Naive thymus-derived CD8-positive, alpha-beta T cell (primary cell): ENCODE data around the gene SMG7. TPM values are rescaled to one million over a fixed set of nuclear protein-coding genes. Genes with fewer than 3 reads are reported as not detected.
"Not testable (repeated sequence)": the region's sequence is repeated elsewhere in the genome, so short reads cannot be mapped to it uniquely, and the experiment has no call there.

Source experiments
- ATAC-seq, 2 donors: fragments of 150-1000 bp; cut with Tn5 transposase in 1 of 2; sonication (Bioruptor Pico), chemical (Tn5 transposase) in 1 of 2; 1 replicate in 1 of 2; 2 replicates in 1 of 2; pipeline ENCODE4 v1.10.0; 2021; ENCODE audit warnings: mild to moderate bottlenecking in 2 of 2, moderate library complexity in 2 of 2
- POLR2A ChIA-PET: fragments of 350-600 bp; sonication (Branson Sonifier 250); formaldehyde crosslinking; loops from one replicate; lab custom pipeline; 2021; ENCODE audit warnings: antibody characterized with exemption; lab: Charles Lee
- DNase-seq, 10 donors: peaks; one replicate each; pipeline versions ENCODE4 v3.0.0 to v3.0.0-alpha.2; 2020 to 2022
- H3K27ac Mint-ChIP-seq, 10 donors: one replicate each; pipeline ENCODE4 v1.8.0; 2020 to 2022; ENCODE audit warnings: mild to moderate bottlenecking in 10 of 10, mixed read lengths in 10 of 10, moderate library complexity in 4 of 10, inconsistent platforms in 1 of 10
- H3K27me3 Mint-ChIP-seq, 5 donors: one replicate each; pipeline ENCODE4 v1.8.0; 2021 to 2022; ENCODE audit warnings: mixed read lengths in 5 of 5
- H3K36me3 Mint-ChIP-seq, 3 donors: one replicate each; pipeline ENCODE4 v1.8.0; 2020 to 2022; ENCODE audit warnings: mixed read lengths in 3 of 3, mild to moderate bottlenecking in 2 of 3, inconsistent platforms in 1 of 3
- H3K4me1 Mint-ChIP-seq, 4 donors: one replicate each; pipeline ENCODE4 v1.8.0; 2021 to 2022; ENCODE audit warnings: mixed read lengths in 4 of 4
- H3K4me3 Mint-ChIP-seq, 10 donors: one replicate each; pipeline ENCODE4 v1.8.0; 2020 to 2022; ENCODE audit warnings: mild to moderate bottlenecking in 10 of 10, mixed read lengths in 10 of 10, moderate library complexity in 6 of 10, inconsistent platforms in 1 of 10
- H3K9me3 Mint-ChIP-seq, 9 donors: one replicate each; pipeline ENCODE4 v1.8.0; 2020 to 2022; ENCODE audit warnings: mixed read lengths in 9 of 9, mild to moderate bottlenecking in 3 of 9, inconsistent platforms in 1 of 9, moderate library complexity in 1 of 9
- polyA plus RNA-seq, 3 donors: library from polyadenylated mRNA; unstranded; fragments of 300-500 nt; fragmentation: Illumina TruSeq; gene quantifications; one replicate each; pipeline ENCODE4 v1.2.3, GENCODE V29; 2021
- total RNA-seq, 8 experiments: library from RNA in 2 of 8; stranded (reverse) in 2 of 8; gene quantifications; one replicate each; pipeline ENCODE4 v1.2.3 and lab custom pipeline; 2021 to 2026

The SMG7 gene, protein sequence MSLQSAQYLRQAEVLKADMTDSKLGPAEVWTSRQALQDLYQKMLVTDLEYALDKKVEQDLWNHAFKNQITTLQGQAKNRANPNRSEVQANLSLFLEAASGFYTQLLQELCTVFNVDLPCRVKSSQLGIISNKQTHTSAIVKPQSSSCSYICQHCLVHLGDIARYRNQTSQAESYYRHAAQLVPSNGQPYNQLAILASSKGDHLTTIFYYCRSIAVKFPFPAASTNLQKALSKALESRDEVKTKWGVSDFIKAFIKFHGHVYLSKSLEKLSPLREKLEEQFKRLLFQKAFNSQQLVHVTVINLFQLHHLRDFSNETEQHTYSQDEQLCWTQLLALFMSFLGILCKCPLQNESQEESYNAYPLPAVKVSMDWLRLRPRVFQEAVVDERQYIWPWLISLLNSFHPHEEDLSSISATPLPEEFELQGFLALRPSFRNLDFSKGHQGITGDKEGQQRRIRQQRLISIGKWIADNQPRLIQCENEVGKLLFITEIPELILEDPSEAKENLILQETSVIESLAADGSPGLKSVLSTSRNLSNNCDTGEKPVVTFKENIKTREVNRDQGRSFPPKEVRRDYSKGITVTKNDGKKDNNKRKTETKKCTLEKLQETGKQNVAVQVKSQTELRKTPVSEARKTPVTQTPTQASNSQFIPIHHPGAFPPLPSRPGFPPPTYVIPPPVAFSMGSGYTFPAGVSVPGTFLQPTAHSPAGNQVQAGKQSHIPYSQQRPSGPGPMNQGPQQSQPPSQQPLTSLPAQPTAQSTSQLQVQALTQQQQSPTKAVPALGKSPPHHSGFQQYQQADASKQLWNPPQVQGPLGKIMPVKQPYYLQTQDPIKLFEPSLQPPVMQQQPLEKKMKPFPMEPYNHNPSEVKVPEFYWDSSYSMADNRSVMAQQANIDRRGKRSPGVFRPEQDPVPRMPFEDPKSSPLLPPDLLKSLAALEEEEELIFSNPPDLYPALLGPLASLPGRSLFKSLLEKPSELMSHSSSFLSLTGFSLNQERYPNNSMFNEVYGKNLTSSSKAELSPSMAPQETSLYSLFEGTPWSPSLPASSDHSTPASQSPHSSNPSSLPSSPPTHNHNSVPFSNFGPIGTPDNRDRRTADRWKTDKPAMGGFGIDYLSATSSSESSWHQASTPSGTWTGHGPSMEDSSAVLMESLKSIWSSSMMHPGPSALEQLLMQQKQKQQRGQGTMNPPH
- 10 to 100 TPM; 59.5 to 60.0 TPM for total RNA-seq
- polyA plus RNA-seq, result 10 to 100 TPM; 14.8 to 29.2 (median 27.1) TPM
- total RNA-seq (lab: John Stamatoyannopoulos, UW), result 28.2 to 53.1 (median 38.2) reads per million in 6 experiments

DNA sequence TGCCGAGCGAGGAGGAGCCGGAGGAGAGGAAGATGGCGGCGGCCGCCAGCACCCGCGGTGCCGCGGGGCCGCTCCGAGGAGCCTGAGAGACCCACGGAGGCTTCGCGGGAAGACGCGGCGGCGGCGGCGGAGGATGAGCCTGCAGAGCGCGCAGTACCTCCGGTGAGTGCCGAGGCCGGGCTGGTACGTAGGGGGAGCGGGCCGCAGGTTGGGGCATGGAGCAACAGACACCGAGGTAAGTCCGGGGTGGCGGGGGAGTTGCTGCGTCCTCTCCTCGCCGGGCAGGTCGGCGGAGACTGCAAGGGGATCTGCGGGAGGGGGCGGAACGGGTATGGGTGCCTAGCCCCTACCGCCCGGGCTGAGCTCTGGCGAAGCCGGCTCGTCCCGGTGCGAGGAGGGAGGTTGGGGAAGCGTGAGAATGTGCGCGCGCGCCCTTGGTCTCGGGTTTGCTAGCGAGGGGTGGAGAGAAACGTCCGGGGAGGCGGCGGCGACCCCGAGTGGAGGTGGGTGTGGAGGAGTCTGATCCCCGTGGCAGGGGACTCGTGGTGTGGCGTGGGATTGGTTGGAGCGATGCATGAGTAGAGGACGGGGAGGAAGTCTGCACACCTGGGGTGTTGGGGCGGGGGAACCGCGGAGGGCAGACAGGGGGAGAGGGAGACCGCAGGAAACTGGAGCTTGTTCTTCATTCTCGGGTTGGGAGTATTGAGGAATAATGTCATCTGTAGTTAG lies at the start of gene SMG7:
SMG7 (plus strand) TSS at position 12 of the 729 bp plus-strand sequence; CDS start at position 134, 122 bp downstream.
- H3K27ac Mint-ChIP-seq, result peak within 1 kb of the TSS; percentile 96 to 100 (median 100)
- DNase-seq (peak in 6 of 10 donors; percentile 29 to 76 (median 46)), ATAC-seq (peak; percentile 7 to 14)
- POLR2A ChIA-PET, result interaction anchor here (1.2 to 1.6 kb wide), 2 partner anchors 159 to 579 kb away, joined by 3 to 5 read pairs; partner anchors contain the start of gene TSEN15
- peaks cover 0 to 30% (median 20%) of the 10 kb centered on the region in 4 donors for H3K4me1 Mint-ChIP-seq
- H3K9me3 Mint-ChIP-seq, result peaks cover 0 to 1% (median 0%) of the 10 kb centered on the region in 9 donors
- peaks cover 0 to 5% (median 0%) of the 10 kb centered on the region in 3 donors for H3K36me3 Mint-ChIP-seq
- H3K4me3 Mint-ChIP-seq, result peak within 1 kb of the TSS; percentile 89 to 99 (median 98)
- peaks cover 0 to 3% (median 0%) of the 10 kb centered on the region in 5 donors for H3K27me3 Mint-ChIP-seq

DNA sequence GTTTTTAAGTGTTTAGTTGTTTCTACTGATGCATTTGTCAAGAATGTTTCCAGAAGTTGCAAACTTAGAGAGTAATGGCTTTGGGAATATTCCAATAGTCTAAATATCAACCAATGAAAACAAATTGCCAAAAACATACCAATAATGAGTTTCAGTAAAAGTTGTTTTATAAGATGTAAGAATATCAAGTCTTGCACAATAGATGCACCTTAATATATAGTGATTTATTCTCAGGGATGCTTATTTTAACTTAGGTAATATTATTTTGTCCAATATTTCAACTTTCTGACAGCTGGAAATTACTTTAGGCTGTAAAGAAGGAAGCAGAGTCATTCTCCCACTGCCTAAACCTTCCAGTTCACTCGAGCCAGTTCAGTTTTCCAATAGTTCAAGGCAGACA lies 48.8 kb upstream of the SMG7 start:
- Mint-ChIP-seq H3K4me1 (peaks cover 3% of the 10 kb centered on the region in 4 donors), H3K27me3 (peaks cover 31 to 53% (median 48%) of the 10 kb centered on the region in 5 donors), H3K27ac (no peak overlapping the region), H3K9me3 (peaks cover 0 to 5% (median 0%) of the 10 kb centered on the region in 9 donors), H3K4me3 (no peak overlapping the region), H3K36me3 (peaks cover 0 to 8% (median 1%) of the 10 kb centered on the region in 3 donors)
- DNase-seq, result no peak
- ATAC-seq, result no peak
- POLR2A ChIA-PET, result no interaction called here

DNA sequence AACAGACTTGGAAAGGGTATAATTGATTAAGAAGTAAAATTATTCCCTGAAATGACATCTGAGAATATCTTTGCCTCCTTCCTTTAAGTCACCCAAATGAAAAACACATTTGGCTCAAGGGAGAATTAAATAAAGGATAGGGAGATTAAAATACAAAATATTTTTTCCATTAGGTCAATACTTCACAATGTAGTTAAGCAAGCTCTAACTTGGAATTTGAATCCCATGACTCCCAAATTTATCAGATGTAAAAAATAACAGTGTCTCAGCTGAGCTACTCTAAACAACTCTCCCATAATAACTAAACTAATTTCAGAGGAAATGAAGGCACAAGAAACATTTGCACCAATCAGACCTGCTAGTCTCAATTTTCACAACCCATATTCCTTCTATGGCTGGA lies 47.6 kb upstream of the SMG7 start:
- ATAC-seq (no peak), DNase-seq (no peak)
- Mint-ChIP-seq H3K4me3 (no peak overlapping the region), H3K27ac (no peak overlapping the region), H3K36me3 (peaks cover 0 to 4% (median 4%) of the 10 kb centered on the region in 3 donors), H3K9me3 (peaks cover 0 to 4% (median 0%) of the 10 kb centered on the region in 9 donors), H3K27me3 (peaks cover 26 to 50% (median 40%) of the 10 kb centered on the region in 5 donors), H3K4me1 (no peaks in the 10 kb centered on the region)
- POLR2A ChIA-PET, result no interaction called here

DNA sequence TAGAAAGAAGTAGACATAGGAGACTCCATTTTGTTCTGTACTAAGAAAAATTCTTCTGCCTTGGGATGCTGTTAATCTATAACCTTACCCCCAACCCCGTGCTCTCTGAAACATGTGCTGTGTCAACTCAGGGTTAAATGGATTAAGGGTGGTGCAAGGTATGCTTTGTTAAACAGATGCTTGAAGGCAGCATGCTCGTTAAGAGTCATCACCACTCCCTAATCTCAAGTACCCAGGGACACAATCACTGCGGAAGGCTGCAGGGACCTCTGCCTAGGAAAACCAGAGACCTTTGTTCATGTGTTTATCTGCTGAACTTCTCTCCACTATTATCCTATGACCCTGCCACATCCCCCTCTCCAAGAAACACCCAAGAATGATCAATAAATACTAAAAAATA lies 44.7 kb upstream of the SMG7 start:
- H3K36me3 Mint-ChIP-seq, ATAC-seq, H3K4me3 Mint-ChIP-seq, POLR2A ChIA-PET, H3K27ac Mint-ChIP-seq, H3K4me1 Mint-ChIP-seq, H3K9me3 Mint-ChIP-seq, DNase-seq: not testable (repeated sequence)
- peaks cover 17 to 38% (median 32%) of the 10 kb centered on the region in 5 donors for H3K27me3 Mint-ChIP-seq

DNA sequence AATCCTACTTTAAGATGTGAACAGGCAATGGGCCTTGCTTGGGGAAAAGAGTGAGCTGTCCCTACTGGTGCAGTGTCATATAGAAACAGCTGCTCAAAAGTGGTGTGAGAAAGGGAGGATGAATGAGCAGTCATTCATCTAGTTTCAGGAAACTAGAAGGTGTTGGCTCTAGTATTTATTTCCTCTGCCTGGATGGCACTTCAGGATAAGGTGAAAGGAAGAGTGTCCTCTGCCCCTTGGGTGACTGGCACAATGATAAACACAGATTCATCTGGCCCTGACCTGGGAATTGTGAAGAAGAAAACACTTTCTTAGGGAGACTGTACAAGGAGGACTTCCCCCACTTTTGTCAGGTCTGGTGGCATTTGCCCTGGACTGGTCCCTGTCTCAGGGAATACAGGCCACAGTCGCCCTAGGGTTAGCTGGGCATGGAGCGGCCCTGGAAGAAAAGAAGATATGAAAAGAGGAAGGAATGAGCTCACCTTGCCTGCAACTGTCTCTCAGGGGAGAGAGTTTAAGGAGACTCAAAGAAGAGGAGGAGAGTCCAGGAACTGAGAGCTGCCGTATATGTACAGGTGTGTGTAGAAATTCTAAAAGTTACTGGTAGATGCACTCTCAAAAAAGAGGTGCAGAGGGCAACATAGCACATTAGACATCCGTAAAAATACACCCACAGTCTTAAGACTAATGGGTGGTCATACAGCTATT lies 40.3 kb upstream of the SMG7 start:
- Mint-ChIP-seq H3K36me3 (peaks cover 0 to 2% (median 0%) of the 10 kb centered on the region in 3 donors), H3K27me3 (peaks cover 13 to 42% (median 24%) of the 10 kb centered on the region in 5 donors)

DNA sequence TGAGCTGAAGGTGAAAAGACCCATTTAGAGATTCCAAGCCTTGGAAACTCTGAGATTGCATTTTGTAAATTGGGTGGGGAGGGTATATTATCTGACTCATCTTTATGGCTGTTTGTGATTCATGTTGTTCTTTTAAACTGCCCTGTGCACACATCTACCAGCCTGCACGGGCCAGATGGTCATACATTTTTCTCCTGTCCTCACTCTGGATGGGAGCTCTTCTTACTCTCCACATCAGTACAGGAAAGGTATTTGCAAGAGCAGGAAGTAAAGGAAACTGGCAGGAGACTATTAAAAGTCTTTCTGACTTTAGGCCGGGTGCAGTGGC lies 39.8 kb upstream of the SMG7 start:
- POLR2A ChIA-PET, result no interaction called here
- H3K4me1 Mint-ChIP-seq, result no peaks in the 10 kb centered on the region
- no peak overlapping the region for H3K27ac Mint-ChIP-seq
- DNase-seq (no peak), ATAC-seq (no peak)
- no peak overlapping the region for H3K4me3 Mint-ChIP-seq
- peaks cover 0 to 3% (median 0%) of the 10 kb centered on the region in 9 donors for H3K9me3 Mint-ChIP-seq
- H3K27me3 Mint-ChIP-seq, result peaks cover 13 to 42% (median 24%) of the 10 kb centered on the region in 5 donors
- H3K36me3 Mint-ChIP-seq, result peaks cover 0 to 2% (median 0%) of the 10 kb centered on the region in 3 donors

More for the DNA sequence above, 40.3 kb upstream of the SMG7 start:
- Mint-ChIP-seq H3K9me3 (peaks cover 0 to 3% (median 0%) of the 10 kb centered on the region in 9 donors), H3K4me1 (no peaks in the 10 kb centered on the region), H3K27ac (peak overlapping the region in 1 of 10 donors; percentile 1), H3K4me3 (no peak overlapping the region)
- POLR2A ChIA-PET, result no interaction called here
- DNase-seq (no peak), ATAC-seq (no peak)

DNA sequence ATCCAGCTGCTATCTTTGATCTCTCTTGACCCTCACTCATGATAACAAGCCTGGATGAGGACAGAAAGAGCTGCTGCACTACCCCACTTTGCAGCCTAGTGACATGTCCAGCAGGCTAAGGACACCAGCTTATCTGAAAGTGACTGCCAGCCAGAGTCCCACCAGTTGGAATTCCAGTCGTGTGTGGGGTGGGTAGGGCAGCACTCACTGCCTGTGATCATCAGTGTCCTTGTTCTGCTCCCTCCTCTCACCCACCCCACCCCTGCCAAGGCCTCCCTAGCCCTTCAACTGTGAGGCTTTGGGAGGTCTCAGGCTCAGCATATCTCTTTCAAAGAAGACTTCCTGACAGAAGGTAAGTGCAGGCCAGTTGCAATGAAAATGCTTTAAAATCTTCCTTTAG lies 38.6 kb upstream of the SMG7 start:
- peaks cover 0 to 3% (median 0%) of the 10 kb centered on the region in 9 donors for H3K9me3 Mint-ChIP-seq
- no peak overlapping the region for H3K4me3 Mint-ChIP-seq
- ATAC-seq, result no peak
- no peaks in the 10 kb centered on the region for H3K4me1 Mint-ChIP-seq
- H3K27ac Mint-ChIP-seq, result no peak overlapping the region
- H3K36me3 Mint-ChIP-seq, result peaks cover 0 to 2% (median 0%) of the 10 kb centered on the region in 3 donors
- POLR2A ChIA-PET, result no interaction called here
- DNase-seq, result no peak
- H3K27me3 Mint-ChIP-seq, result peaks cover 12 to 51% (median 25%) of the 10 kb centered on the region in 5 donors

DNA sequence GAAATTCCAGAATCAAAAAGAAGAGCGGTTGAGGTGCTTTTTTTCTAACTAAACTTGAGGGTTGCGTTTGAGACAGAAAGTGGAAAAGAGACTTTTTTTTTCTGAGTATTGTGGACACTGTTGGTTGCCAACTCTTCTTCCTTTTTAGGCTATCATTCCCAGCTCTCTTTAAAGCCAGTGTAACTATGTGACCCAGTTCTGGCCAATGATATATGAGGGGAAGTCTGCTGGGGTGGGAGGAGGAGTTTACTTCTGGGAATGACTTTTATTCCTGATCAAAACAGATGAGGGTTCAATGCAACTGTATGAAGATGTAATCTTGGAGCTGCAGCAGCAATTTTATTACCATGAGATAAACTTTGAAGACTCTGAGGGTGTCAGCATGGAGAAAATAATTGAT lies 36.8 kb upstream of the SMG7 start:
- H3K27ac Mint-ChIP-seq, result no peak overlapping the region
- no peak for ATAC-seq
- POLR2A ChIA-PET, result no interaction called here
- no peaks in the 10 kb centered on the region for H3K9me3 Mint-ChIP-seq
- H3K27me3 Mint-ChIP-seq, result peaks cover 6 to 45% (median 15%) of the 10 kb centered on the region in 5 donors
- DNase-seq, result no peak
- H3K4me1 Mint-ChIP-seq, result no peaks in the 10 kb centered on the region
- no peaks in the 10 kb centered on the region for H3K36me3 Mint-ChIP-seq
- no peak overlapping the region for H3K4me3 Mint-ChIP-seq

DNA sequence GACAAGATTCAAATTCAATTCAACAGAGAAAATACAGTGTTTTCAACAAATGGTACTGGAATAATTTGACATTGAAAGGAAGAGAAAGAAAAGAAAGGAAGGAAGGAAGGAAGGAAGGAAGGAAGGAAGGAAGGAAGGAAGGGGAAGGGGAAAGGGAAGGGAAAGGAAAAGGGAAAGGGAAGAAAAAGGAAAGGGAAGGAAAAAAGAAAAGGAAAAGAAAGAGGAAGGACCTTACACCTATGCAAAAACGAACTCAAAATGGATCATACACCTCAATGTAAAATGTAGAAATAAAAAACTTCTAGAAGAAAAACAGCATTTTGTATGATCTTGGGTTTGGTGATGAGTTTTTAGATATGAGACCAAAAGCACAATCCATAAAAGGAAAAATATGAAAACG lies 34.2 kb upstream of the SMG7 start:
- Mint-ChIP-seq H3K36me3 (no peaks in the 10 kb centered on the region), H3K4me1 (no peaks in the 10 kb centered on the region), H3K4me3 (no peak overlapping the region), H3K27me3 (peaks cover 0 to 25% (median 7%) of the 10 kb centered on the region in 5 donors), H3K9me3 (no peaks in the 10 kb centered on the region), H3K27ac (no peak overlapping the region)
- POLR2A ChIA-PET, result no interaction called here
- ATAC-seq (no peak), DNase-seq (no peak)

DNA sequence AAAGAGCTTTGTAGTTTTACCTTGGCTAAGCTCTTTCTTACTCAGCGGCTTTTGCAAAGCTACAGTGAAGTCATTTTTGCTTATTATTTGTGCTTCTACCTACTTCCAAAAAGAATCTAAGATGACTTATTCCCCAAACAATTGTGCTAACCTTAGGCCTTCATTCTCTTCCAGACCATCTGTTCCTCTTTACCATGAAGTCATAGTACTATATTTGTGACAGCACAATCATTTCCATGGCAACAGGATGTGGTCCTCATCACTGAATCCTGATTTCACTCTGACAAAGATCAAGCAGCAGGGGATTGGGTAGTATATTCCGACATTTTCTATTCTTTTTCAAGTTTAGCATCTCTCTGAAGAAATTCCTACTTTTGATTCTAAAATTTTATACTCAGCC lies 29.3 kb upstream of the SMG7 start:
- H3K27me3 Mint-ChIP-seq, result peaks cover 0 to 4% (median 1%) of the 10 kb centered on the region in 5 donors
- H3K4me3 Mint-ChIP-seq, result no peak overlapping the region
- H3K4me1 Mint-ChIP-seq, result no peaks in the 10 kb centered on the region
- H3K9me3 Mint-ChIP-seq, result no peaks in the 10 kb centered on the region
- ATAC-seq, result no peak
- POLR2A ChIA-PET, result no interaction called here
- H3K27ac Mint-ChIP-seq, result no peak overlapping the region
- no peak for DNase-seq
- no peaks in the 10 kb centered on the region for H3K36me3 Mint-ChIP-seq

DNA sequence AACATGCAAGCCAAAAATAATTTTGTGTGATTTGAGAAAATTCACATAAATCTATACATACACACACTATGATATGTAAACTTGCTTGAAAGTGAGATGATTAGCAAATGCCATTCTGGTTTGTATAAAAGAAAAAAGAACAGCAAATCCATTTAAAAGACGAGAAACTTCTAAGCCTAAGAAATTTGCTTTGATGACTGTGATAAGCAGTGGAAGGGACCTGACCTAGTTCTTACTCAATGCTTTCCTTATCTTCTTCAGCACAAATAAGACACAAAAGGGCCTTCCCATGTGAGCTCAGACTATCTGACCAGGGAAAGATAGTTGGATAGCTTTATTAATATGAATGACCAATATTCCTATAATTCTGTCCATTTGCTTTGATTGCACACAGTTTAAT lies 28.8 kb upstream of the SMG7 start:
- H3K36me3 Mint-ChIP-seq, result no peaks in the 10 kb centered on the region
- H3K4me1 Mint-ChIP-seq, result no peaks in the 10 kb centered on the region
- no peak overlapping the region for H3K4me3 Mint-ChIP-seq
- POLR2A ChIA-PET, result no interaction called here
- ATAC-seq, result no peak
- peaks cover 0 to 2% (median 0%) of the 10 kb centered on the region in 5 donors for H3K27me3 Mint-ChIP-seq
- H3K27ac Mint-ChIP-seq, result no peak overlapping the region
- DNase-seq, result no peak
- H3K9me3 Mint-ChIP-seq, result no peaks in the 10 kb centered on the region
